GM18520 (cell line): ENCODE measurements around the gene HOXB6.

ENCODE experiments used
- ATAC-seq: cut with Tn5 transposase; IDR thresholded peaks from one replicate; pipeline ENCODE4 v1.9.1; 2021; ENCODE audit not compliant: unreplicated experiment

HOXB6 gene

GRCh38 chr17:48596000-48596734 lies 8.6 kb downstream of the HOXB6 start:
- no peak for ATAC-seq

- no peak for ATAC-seq
Observed at GRCh38 chr17:48595278-48595999, 9.3 kb downstream of the HOXB6 start.

- ATAC-seq: no peak
Observed at GRCh38 chr17:48594538-48595277, 10.1 kb downstream of the HOXB6 start.

- ATAC-seq: no peak
Observed at GRCh38 chr17:48593840-48594537, 10.8 kb downstream of the HOXB6 start.

- no peak for ATAC-seq
Observed at GRCh38 chr17:48593126-48593829, 11.5 kb downstream of the HOXB6 start, which contains the start of gene HOXB5. Gene HOXB5, minus strand, starts transcription at chr17:48593779. Its CDS starts 97 bp downstream, at chr17:48593682.

GRCh38 chr17:48592577-48592976 lies 12.2 kb downstream of the HOXB6 start:
- ATAC-seq: no peak

- ATAC-seq: no peak
Observed at GRCh38 chr17:48592057-48592514, 12.7 kb downstream of the HOXB6 start.

GRCh38 chr17:48591255-48592056 lies 13.3 kb downstream of the HOXB6 start:
- ATAC-seq: no peak

GRCh38 chr17:48590607-48591161 lies 14.1 kb downstream of the HOXB6 start:
- no peak for ATAC-seq

GRCh38 chr17:48589831-48590606 lies 14.8 kb downstream of the HOXB6 start, which contains the start of gene HOXB3:
Gene HOXB3, minus strand, starts transcription at chr17:48590241. Its CDS starts 37,767 bp downstream, at chr17:48552474.
- no peak for ATAC-seq

GRCh38 chr17:48589060-48589830 lies 15.5 kb downstream of the HOXB6 start:
- ATAC-seq: no peak

GRCh38 chr17:48588528-48588927 lies 16.3 kb downstream of the HOXB6 start:
- no peak for ATAC-seq

GRCh38 chr17:48588074-48588415 lies 16.7 kb downstream of the HOXB6 start:
- ATAC-seq: no peak

GRCh38 chr17:48587276-48588073 lies 17.3 kb downstream of the HOXB6 start:
- ATAC-seq: no peak

- ATAC-seq: no peak
Observed at GRCh38 chr17:48586355-48587258, 18.2 kb downstream of the HOXB6 start.

- ATAC-seq: no peak
Observed at GRCh38 chr17:48584223-48584741, 20.5 kb downstream of the HOXB6 start.
